ENCODE measurements around the gene RPS6KA4. TPM values are rescaled to one million over a fixed set of nuclear protein-coding genes. Genes with fewer than 3 reads are reported as not detected.
A peak's percentile ranks its signal among the peaks of the same experiment; 100 is the strongest.

Gene RPS6KA4
- total RNA-seq, 1 donor, result 72.1 TPM

GRCh38 chr11:64343767-64344559, 15.0 kb upstream of the RPS6KA4 start:
- DNase-seq (ENCODE audit: low read depth), result no peak
- no peak overlapping the region for H3K4me3 ChIP-seq (ENCODE audit: low read depth, low read length)
- TF ChIP-seq CTCF (IDR thresholded peaks at IDR 0.05; ENCODE audit: insufficient read depth, low read length), result peak; percentile 42

GRCh38 chr11:64344787-64345186, 14.2 kb upstream of the RPS6KA4 start:
- no peak for DNase-seq (ENCODE audit: low read depth)
- H3K4me3 ChIP-seq (ENCODE audit: low read depth, low read length), result no peak overlapping the region
- no peak for TF ChIP-seq CTCF (IDR thresholded peaks at IDR 0.05; ENCODE audit: insufficient read depth, low read length)

DNA sequence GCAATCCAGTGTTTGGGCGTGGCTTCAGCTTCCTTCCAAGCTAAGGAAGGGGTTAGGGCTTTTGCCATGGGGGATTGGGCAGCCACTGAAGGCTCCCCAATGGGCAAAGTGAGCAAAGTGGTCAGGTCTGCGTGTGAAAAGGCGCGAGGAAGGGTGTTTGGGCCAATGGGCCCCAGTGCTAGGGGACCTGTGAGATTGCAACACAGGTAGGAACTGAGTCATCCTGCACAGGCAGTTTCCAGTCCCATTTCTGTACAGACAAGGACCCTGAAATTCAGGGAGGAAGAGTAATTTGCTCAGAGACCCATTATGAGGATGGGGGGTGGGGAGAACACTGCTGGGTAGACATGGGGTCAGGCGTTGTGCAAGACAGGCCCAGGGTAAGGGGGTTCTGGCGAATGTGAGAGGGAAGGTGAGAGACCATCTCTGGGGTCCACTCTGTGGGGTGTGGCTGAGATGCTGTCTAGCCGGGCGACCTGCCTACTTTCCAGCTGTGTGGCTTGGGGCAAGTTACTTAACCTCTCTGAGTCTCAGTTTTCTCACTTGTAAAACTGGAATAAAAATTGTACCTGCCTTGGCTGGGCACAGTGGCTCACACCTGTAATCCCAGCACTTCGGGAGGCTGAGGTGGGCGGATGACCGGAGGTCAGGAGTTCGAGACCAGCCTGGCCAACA, 11.6 kb upstream of the RPS6KA4 start:
- no peak overlapping the region for H3K4me3 ChIP-seq (ENCODE audit: low read depth, low read length)
- no peak for DNase-seq (ENCODE audit: low read depth)
- no peak for TF ChIP-seq CTCF (IDR thresholded peaks at IDR 0.05; ENCODE audit: insufficient read depth, low read length)

GRCh38 chr11:64348383-64349024, 10.5 kb upstream of the RPS6KA4 start:
- DNase-seq (ENCODE audit: low read depth), result peak; percentile 82

GRCh38 chr11:64349025-64349387, 10.0 kb upstream of the RPS6KA4 start:
- TF ChIP-seq CTCF (IDR thresholded peaks at IDR 0.05; ENCODE audit: insufficient read depth, low read length), result no peak
- no peak for DNase-seq (ENCODE audit: low read depth)
- no peak overlapping the region for H3K4me3 ChIP-seq (ENCODE audit: low read depth, low read length)

More at GRCh38 chr11:64348383-64349024, 10.5 kb upstream of the RPS6KA4 start:
- H3K4me3 ChIP-seq (ENCODE audit: low read depth, low read length), result no peak overlapping the region
- no peak for TF ChIP-seq CTCF (IDR thresholded peaks at IDR 0.05; ENCODE audit: insufficient read depth, low read length)

DNA sequence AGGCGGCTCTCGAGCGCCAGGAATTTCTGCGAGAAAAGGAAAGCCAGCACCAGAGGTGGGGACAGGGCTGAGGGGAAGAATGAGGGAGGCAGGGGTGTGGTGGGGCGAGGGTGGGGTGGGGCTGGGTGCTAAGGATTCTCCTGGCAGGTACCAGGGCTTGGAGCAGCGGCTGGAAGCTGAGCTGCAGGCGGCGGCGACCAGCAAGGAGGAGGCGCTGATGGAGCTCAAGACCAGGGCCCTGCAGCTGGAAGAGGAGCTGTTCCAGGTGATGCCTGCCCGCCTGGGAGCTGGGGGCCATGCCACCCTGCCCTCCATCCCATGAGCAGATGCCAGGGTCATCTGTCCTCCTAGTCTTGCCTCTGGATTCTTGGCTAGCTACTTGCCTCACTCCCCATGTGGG, 9.6 kb upstream of the RPS6KA4 start:
- no peak for DNase-seq (ENCODE audit: low read depth)
- H3K4me3 ChIP-seq (ENCODE audit: low read depth, low read length), result no peak overlapping the region
- TF ChIP-seq CTCF (IDR thresholded peaks at IDR 0.05; ENCODE audit: insufficient read depth, low read length), result no peak

Measured in fibroblast of the aortic adventitia (primary cell).